HG03196 (cell line): ENCODE data around the gene PLPPR5.

Experiments used
- ATAC-seq: cut with Tn5 transposase; IDR thresholded peaks from one replicate; pipeline ENCODE4 v1.9.1; 2021; ENCODE audit not compliant: unreplicated experiment

Gene PLPPR5

DNA sequence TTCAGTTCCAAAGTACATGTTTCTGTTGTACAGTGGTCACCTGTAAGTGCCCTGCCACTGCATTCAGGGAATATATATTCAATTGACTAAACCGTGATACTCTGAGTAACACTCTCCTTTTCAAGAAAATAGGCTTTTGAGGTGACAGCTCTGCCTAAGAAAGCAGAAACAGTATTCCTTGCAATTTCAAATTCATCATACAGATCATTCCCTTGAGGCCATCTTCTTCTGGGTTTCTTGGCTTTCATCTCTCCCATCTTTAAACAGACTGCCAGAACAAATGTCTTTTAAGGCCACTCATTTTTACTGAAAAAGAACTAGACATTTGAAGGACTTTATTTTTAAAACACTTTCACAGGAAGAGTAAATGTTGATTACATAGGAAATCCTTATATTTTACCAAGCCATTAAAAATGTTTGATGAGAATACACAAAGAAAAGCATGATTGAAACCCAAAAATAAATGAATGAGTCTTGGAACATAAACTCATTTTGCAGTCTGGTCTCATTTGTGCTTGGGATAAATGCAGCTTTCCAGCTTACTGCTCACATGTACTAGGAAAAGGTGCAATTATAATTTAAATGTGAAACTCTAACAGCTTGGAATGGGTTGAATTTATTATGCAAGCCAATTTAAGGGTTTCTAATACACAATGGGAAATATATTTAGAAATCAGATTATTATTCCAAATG lies 34.7 kb downstream of the PLPPR5 start:
- ATAC-seq = no peak

DNA sequence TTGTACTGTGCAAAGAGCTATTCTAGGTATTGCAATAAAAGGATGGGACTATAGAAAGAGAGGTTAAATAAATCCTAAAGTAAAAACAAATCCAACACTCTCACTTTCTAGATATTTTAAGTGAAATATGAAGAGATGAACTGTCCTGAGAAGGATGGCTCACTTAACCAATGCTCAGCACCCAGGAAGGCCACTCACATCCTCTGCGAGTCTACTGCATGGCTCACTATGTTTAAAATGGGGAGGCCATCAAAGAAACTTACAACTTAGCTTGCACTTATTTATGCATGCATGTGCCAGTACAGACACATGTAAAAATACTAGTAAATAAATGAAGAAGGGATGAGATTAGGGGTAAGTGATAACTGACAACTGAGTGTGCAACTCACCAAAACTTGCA lies 37.5 kb downstream of the PLPPR5 start:
- ATAC-seq = no peak

DNA sequence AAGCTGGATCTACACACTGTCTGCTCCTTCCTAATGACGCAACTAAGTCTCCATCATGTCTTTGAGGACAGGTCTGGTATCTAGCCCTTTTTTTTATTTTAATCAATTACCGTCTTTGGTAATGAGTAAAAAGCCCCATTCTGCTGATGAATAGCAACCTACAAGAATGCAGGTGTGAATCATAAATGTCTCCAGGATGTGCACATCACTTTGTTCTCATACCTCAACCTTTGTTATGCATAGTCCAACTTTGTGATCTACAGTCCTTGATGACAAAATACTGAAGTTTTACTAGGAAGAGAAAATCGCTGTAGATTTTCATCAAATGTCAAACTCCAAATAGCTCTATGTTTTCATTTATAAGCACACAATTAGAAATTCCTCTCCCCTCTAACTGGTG lies 39.3 kb downstream of the PLPPR5 start:
- no peak for ATAC-seq

DNA sequence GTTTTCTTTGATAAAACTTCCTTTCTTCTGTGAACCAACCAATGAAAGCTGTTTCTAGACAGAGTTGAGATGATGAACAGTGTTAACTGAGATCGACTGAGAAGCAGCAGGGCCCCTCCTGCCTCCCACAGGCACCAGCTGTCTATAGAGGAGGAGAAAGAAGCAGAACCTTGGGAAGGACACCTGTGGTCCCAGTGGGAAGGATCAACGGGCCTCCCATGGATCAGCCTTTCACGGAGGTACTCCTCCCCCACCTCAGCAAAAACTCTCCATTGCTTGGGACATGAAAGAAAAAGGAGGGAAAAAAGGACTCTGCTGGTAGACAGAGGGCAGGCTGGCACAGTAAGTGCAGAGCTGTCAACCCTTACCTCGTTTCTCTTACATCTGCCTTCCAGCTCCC lies 40.5 kb downstream of the PLPPR5 start:
- no peak for ATAC-seq

DNA sequence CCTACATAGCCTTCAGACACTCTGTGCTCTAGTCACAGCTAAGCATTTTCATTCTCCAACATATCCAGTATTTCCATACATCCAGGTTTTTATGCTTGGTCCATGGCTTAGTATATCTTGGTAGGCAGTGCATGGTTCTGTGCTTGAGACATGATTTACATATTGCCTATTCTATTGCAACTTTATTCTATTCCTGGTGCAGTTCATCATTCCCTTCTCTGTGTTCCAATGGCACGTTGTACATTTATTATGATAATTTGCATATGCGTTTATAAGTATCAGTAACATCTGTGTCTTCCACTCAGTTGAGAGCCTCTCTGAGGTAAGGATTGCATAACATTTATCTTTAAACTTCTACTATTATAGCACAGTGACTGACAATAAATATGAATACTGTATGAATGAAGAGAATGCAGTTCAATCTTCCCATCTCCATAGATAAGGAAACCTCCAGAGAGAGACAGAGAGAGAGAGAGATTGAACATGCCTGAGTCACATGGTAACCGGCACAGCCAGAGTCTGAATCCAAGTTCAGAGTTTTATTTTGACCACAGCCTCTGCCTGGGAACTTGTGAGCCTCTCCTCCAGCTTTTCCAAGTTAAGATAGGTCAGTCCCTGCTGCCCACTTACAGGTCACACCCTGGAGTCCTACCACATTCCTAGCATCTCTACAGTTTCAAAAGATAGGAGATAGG lies 41.5 kb downstream of the PLPPR5 start:
- ATAC-seq = no peak

DNA sequence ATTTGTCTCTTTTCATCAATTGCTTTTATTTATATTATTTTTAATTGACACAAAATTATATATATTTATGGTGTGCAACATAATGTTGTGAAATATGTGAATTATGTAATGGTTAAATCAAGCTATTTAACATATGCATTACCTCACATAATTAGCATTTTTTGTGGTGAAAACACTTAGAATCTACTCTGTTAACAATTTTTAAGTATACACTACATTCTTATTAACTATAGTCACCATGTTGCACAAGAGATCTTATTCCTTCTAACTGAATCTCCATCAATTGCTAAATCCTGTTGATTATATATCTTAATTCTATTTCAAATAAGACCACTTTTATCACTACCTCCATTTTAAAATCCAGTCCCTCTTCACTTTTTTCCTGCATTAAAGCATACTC lies 42.5 kb downstream of the PLPPR5 start:
- ATAC-seq = no peak

DNA sequence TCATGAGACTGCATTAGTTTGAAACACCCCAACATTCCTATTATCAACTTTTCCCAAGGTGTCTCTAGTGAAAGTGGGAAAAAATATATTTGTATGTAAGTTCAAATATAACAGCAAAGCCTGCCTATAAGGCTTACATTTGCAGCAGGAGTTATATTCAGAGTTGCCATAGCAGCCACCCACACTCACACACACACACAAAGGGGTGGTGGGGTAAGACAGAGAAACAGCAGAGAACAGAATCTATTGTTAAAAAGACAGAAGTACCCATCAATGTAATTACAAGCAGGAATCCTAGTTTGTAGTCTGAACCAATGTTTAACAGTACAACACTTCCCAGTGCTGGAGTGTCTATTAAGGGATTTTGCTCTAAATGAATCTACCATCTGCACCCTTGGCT lies 55.0 kb downstream of the PLPPR5 start:
- ATAC-seq = no peak

DNA sequence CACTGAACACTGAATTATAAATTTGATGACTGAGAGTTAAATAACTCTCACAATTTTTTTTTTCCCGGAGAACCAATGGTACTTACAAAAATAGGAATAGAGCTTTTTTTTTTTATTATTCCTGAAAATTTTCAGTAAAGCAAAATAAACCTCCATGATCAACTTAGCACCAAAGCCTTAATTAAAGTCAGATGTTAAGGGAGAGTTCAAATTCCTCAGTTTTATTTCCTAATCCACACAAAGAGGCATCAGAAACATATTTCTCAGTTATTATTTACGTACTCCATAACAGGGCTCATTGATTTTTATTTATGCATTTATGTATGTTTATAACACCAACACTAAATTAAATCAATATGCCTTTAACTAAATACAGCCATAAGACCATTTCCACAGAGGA lies 55.5 kb downstream of the PLPPR5 start:
- no peak for ATAC-seq

DNA sequence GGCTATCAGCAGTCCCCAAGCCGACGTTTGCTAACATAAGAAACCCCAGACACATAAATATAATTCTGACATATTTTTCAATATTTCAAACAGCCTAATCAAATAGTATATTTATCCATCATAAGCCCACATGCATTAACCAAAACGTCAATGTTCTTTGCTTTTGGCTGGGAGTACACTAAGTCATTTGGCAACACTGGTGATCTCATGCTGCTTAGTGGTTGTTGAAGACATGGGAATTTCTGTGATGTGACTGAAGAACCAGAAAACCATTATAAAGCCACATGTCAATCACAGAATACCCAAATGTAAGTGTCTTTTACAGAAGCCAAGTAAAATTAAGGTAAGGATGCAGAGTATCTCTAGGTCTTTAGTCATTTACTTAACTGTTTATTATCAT lies 57.6 kb downstream of the PLPPR5 start:
- no peak for ATAC-seq

DNA sequence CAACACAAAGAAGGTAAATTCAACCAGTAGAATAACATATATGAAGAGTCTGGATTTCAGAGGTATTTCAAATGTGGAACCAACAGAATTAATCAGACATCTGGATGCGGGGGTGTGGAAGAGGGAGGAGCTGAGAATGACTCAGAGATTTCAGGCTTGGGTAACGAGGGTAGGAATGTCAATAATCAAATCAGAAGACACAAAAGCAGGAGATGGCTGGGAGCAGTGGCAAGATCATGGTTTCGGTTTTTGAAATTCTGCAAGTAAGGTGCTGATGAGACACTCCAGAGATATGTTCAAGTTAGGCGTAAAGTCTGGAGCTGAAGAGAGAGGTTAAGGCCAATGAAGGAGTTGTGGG lies 64.0 kb downstream of the PLPPR5 start:
- no peak for ATAC-seq

DNA sequence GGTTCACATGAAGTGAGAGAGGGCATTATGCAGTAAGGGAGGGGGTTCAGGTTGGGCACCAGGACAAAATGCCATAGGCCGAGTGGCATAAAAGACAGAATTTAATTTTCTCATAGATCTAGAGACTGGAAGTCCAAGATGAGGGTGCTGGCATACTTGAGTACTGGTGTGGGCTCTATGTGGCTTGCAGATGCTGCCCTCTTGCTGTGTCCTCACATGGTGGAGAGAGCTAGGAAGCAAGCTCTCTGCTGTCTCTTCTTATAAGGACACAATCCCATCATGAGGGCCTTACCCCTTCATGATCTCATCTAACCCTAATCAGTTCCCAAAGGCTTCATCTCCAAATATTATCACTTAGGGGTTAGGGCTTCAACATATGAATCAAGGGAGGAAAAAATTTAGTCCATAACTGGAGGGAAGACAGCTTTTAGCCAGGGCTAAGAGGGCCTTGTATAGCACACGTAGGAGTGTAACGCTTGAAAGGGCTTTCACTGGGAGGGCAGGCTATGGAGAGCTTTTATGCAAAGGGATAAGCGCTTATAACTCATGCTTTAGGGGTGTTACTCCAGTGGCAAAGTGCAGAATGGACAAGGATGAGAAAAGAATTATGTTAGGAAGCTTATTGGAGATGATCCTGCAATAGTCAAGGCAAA lies 64.5 kb downstream of the PLPPR5 start:
- ATAC-seq = no peak

DNA sequence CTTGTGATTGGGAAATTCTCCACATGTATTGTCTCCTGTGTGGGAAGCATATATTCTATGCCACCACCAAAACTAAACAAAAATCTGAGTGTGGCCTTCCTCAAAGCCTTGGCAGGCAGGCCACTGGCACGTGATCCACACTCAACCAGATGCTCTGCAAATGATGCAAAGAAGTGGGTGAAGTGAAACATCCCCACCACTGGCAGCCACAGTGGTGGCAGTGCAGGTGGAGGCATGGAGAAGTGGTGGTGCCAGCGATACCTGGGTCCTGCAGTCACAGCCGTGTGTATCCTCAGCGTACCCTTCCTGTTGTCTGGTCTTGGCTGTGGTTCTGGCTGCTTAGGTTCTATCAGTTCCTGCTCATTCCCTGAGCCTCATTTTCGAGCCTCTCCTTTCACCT lies 65.2 kb downstream of the PLPPR5 start:
- no peak for ATAC-seq

DNA sequence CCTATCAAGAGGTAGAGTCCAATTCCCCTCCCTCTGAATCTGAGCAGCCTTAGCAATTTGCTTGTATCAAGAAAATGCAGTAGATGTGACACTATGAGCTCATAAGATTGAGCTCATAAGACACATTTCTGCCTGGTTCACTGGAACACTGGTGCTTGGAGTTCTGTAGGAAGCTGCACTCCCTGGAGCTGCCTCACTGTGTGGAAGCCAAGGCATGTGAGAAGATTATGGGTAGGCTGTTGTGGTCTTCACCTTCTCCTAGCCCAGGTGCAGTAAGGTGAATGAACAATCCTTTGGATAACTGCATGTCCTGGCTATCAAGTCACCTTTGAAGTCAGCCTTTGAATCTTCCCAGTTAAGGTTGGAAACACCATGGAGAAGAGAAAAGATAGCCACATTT lies 67.3 kb downstream of the PLPPR5 start:
- no peak for ATAC-seq

DNA sequence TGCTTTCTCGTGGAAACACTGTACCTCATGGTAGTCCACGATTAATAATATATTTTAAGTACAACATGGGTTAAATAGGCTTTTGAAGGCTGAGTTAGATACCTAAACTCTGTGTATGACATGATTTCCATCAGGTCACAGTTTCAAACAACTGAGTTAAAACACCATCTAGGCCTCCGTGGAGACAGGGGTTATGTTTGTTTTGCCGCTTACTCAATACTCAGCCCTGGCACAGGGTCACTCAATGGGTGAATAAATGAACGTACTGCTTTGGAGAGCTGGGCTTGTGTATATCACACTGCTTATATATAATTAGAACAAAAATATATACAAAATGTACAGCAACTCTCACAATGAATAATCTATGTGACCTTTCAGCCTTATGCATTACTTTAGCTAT lies 72.5 kb downstream of the PLPPR5 start:
- ATAC-seq = no peak

DNA sequence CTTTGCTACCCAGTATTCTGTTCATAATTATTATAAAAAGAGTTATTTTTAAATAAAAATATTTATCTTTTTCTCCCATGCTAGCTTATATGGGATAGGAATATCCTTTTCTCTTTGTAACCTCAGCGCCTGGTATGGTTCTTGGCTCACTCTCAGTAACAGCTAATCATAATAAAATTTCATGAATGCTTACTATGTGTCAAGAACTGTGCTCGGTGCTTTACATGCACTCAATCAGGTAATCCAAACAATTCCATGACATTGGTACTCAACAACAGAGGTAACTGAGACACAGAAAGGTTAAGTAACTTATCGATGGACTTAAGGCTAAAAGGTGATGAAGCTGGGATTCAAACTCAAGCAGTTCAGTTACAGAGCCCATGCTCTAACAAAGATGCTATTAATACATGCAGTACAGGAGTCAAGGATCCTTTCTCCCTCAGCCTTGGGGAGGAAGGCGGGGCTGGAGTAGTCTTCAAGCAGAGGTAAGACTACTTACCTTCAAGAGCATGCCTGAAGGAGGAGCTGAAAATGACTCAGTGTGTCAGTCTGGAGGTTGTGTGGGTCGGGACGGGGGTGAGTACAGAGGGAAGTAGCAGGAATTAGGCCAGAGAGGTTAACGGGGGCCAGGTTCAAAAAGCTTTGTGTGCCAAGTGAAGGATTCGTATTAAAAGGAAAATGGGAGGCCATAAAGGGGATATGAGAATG lies 73.4 kb downstream of the PLPPR5 start:
- ATAC-seq = no peak

DNA sequence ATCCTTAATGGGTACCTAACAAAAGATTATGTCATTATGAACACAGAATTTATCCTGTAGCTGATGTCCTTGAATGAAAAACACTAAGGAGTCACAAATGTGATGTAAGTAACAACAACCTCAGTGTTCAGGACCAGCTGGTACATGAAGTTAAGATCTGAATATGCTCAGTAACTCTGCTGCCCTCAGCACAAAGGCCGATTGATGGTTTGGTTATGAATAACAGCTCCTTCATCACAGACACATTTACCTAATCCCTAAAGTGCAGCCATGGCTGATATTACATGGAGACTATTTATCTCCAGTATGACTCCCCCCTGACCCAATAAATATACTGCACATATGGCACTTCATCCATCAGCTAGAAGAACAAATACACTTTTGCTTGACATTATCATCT lies 75.2 kb downstream of the PLPPR5 start:
- ATAC-seq = no peak

DNA sequence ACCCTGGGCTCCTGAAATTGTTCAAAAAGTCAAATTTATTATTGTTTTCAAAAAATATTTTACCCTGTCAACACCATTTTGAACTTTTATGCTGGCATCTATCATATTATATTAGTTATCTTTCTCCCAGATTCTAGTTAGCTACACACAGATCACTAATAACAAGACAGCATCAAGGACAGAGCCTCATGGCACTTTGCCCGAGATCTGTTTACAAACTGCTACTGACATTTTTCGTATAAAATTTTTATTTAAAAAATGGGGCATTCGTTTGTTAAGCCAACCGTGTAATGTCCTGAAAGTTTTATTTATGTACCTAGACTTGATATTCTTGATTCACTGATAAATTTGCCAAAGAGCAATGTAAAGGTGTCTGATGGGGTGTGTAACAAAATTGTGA lies 78.1 kb downstream of the PLPPR5 start:
- no peak for ATAC-seq

DNA sequence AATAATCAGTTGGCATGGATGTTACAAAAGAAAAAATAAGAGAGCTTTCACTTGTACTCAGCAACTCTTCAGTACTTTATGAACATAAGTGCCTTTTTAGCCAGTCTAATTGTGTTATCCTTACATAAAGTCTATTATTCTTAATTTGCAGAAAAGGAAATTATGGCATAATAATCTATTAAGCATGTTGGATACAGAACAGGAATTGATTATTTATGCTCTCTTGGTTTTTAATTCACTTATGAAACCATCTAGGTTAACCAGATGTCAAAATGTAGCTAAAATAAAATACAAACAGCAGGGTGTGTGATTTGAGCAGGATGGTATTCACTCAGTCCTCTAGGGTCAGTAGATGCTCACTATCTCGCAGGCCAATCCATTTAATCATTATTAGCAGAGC lies 79.7 kb downstream of the PLPPR5 start:
- no peak for ATAC-seq

DNA sequence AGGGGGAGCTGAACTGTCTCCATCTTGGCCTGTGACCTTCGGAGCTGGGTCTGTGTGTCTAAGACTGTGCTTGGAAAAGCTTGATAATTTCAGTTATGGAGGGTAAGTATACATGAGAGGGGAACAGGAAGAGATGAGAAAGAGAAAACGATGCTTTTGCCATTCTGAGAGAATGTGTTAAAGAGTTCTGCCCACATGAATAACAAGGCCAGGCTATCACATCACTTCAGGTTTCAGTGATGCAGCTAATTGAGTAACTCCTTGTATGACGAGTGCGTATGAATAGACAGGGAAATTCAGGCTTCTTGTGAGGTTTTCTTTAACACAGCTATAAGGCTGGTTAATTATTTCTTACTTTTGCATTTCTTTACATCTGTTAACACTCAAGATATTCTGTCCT lies 81.0 kb downstream of the PLPPR5 start:
- ATAC-seq = no peak

DNA sequence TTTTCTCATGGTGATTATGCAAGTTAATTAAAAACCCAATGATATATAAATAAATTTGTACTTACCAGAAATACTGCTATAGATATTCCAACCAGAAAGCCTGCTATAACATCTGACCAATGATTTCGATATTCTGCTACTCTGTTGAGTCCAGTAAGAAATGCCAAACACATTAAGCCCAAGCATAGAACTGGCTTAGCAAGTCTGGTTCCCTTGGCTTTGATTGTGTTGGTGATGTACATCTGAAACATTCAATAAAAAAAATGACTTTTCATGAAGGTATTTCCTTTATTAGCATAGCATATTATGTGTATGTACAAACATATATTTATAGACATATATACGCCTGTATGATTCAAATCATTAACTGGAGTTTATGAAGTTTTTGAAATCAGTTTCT lies 82.8 kb downstream of the PLPPR5 start:
- no peak for ATAC-seq

DNA sequence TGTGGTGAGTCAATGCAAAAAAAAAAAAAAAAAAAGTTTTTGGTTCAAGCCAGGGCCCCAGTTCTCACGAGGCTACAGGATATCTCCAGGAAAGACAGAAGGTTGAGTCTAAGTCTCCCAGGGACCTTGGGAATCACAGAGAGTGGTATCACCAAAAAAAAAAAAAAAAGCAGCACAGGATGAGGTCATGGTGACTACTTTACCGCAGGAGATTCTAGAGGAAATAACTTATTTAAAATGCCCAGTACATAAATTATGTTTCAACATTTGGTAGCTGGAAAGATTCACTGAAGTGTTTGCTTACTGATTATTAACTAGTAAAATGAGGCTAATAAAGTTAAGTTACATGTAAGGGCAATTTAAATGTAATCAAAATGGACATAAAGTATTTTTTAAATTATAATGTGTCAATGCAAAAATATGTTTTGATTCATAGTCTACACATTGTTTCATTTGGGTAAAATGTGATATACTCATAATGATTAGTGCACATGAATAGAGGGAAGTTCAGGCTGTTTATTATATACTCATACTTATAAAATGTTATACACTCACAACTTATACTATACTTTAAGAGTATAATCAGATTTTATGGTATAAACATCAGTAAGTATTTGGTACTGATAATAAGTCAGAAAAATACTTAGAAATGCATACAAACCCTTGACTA lies 84.1 kb downstream of the PLPPR5 start:
- no peak for ATAC-seq
